ENCODE measurements around the gene DIO2. TPM values are rescaled to one million over a fixed set of nuclear protein-coding genes. Genes with fewer than 3 reads are reported as not detected.

The DIO2 gene
- total RNA-seq, 1 experiment from 2014 or later: 4.9 TPM

GRCh38 chr14:80215081-80215480, 3.8 kb upstream of the DIO2 start:
- BruUV-seq (replicated peaks): no TSS peak

GRCh38 chr14:80213602-80214001, 2.3 kb upstream of the DIO2 start:
- 0 out of 2 replicates have a peak, but pooled peaks cover 2% of the 10 kb centered on the region for H3K36me3 ChIP-seq (ENCODE audit: control insufficient read depth, insufficient read depth, low read length)
- no peaks in the 10 kb centered on the region for H3K9me3 Mint-ChIP-seq (ENCODE audit: unreplicated experiment)
- CTCF ChIA-PET: interaction anchor here (0.9 kb wide), 2 partner anchors 403 to 774 kb away, joined by 3 read pairs; no protein-coding TSS in a partner anchor
- H3K4me3 Mint-ChIP-seq (ENCODE audit: unreplicated experiment): no peak overlapping the region
- BruUV-seq (replicated peaks): no TSS peak
- H3K27me3 Mint-ChIP-seq (ENCODE audit: insufficient read depth, unreplicated experiment): peaks cover 3% of the 10 kb centered on the region
- H3K4me1 ChIP-seq: peaks cover 21% of the 10 kb centered on the region
- intact Hi-C loops (cut with micrococcal nuclease; ENCODE audit: unreplicated experiment): loop anchor here (1.0 to 10.0 kb wide), 5 partner anchors 151 to 637 kb away; no protein-coding TSS in a partner anchor
- no peaks in the 10 kb centered on the region; the same call in 1 of the 2 replicates for H3K9me3 ChIP-seq
- TF ChIP-seq CTCF (IDR thresholded peaks at IDR 0.05; ENCODE audit: insufficient read depth in 1 of 2, low read depth in 1 of 2, low read length in 1 of 2, severe bottlenecking in 1 of 2, unreplicated experiment in 1 of 2): peak; percentile 45 to 52
- H3K4me3 ChIP-seq (ENCODE audit: low read depth, low read length): no peak overlapping the region
- POLR2A ChIA-PET: no interaction called here
- H3K36me3 Mint-ChIP-seq (ENCODE audit: insufficient read depth, unreplicated experiment): peaks cover 6% of the 10 kb centered on the region
- peak; percentile 68 to 72 for DNase-seq
- peaks cover 7% of the 10 kb centered on the region for H3K4me1 Mint-ChIP-seq (ENCODE audit: low read depth, unreplicated experiment)
- no peaks in the 10 kb centered on the region for H3K27me3 ChIP-seq (replicated peaks; ENCODE audit: control insufficient read depth, insufficient read depth, low read length)
- H3K27ac Mint-ChIP-seq (ENCODE audit: unreplicated experiment): no peak overlapping the region

More at GRCh38 chr14:80215081-80215480, 3.8 kb upstream of the DIO2 start:
- H3K27ac Mint-ChIP-seq (ENCODE audit: unreplicated experiment): no peak overlapping the region
- no peaks in the 10 kb centered on the region for H3K27me3 Mint-ChIP-seq (ENCODE audit: insufficient read depth, unreplicated experiment)
- ChIA-PET CTCF (no interaction called here), POLR2A (interaction anchor here (0.6 kb wide), 1 partner anchor 37 kb away, joined by 3 read pairs; no protein-coding TSS in a partner anchor)
- intact Hi-C loops (cut with micrococcal nuclease; ENCODE audit: unreplicated experiment): loop anchor here (10.0 kb wide), 1 partner anchor 250 kb away; no protein-coding TSS in a partner anchor
- TF ChIP-seq CTCF (IDR thresholded peaks at IDR 0.05; ENCODE audit: insufficient read depth in 1 of 2, low read depth in 1 of 2, low read length in 1 of 2, severe bottlenecking in 1 of 2, unreplicated experiment in 1 of 2): no peak
- Histone ChIP-seq H3K4me1 (peaks cover 21% of the 10 kb centered on the region), H3K4me3 (ENCODE audit: low read depth, low read length) (no peak overlapping the region), H3K9me3 (no peaks in the 10 kb centered on the region; the same call in 1 of the 2 replicates), H3K27me3 (replicated peaks; ENCODE audit: control insufficient read depth, insufficient read depth, low read length) (no peaks in the 10 kb centered on the region), H3K36me3 (ENCODE audit: control insufficient read depth, insufficient read depth, low read length) (0 out of 2 replicates have a peak, but pooled peaks cover 2% of the 10 kb centered on the region)
- H3K9me3 Mint-ChIP-seq (ENCODE audit: unreplicated experiment): no peaks in the 10 kb centered on the region
- no peak overlapping the region for H3K4me3 Mint-ChIP-seq (ENCODE audit: unreplicated experiment)
- peaks cover 7% of the 10 kb centered on the region for H3K4me1 Mint-ChIP-seq (ENCODE audit: low read depth, unreplicated experiment)
- DNase-seq: no peak
- H3K36me3 Mint-ChIP-seq (ENCODE audit: insufficient read depth, unreplicated experiment): peaks cover 6% of the 10 kb centered on the region

- Histone ChIP-seq H3K27me3 (replicated peaks; ENCODE audit: control insufficient read depth, insufficient read depth, low read length) (no peaks in the 10 kb centered on the region), H3K4me1 (peaks cover 21% of the 10 kb centered on the region), H3K4me3 (ENCODE audit: low read depth, low read length) (no peak overlapping the region), H3K36me3 (ENCODE audit: control insufficient read depth, insufficient read depth, low read length) (0 out of 2 replicates have a peak, but pooled peaks cover 2% of the 10 kb centered on the region), H3K9me3 (no peaks in the 10 kb centered on the region; the same call in 1 of the 2 replicates)
- DNase-seq: no peak
- Mint-ChIP-seq H3K4me1 (ENCODE audit: low read depth, unreplicated experiment) (peaks cover 7% of the 10 kb centered on the region), H3K4me3 (ENCODE audit: unreplicated experiment) (peak overlapping the region; percentile 16), H3K27ac (ENCODE audit: unreplicated experiment) (peak overlapping the region; percentile 2), H3K9me3 (ENCODE audit: unreplicated experiment) (no peaks in the 10 kb centered on the region), H3K36me3 (ENCODE audit: insufficient read depth, unreplicated experiment) (peaks cover 6% of the 10 kb centered on the region), H3K27me3 (ENCODE audit: insufficient read depth, unreplicated experiment) (peaks cover 3% of the 10 kb centered on the region)
- TF ChIP-seq CTCF (IDR thresholded peaks at IDR 0.05; ENCODE audit: insufficient read depth in 1 of 2, low read depth in 1 of 2, low read length in 1 of 2, severe bottlenecking in 1 of 2, unreplicated experiment in 1 of 2): no peak
- POLR2A ChIA-PET: no interaction called here
- CTCF ChIA-PET: no interaction called here
- no TSS peak for BruUV-seq (replicated peaks)
- intact Hi-C loops (cut with micrococcal nuclease; ENCODE audit: unreplicated experiment): loop anchor here (10.0 kb wide), 1 partner anchor 253 kb away; no protein-coding TSS in a partner anchor
Observed at GRCh38 chr14:80212023-80212397, 706 bp upstream of the DIO2 start.
